ENCODE measurements around the gene CYP2W1.

DNA sequence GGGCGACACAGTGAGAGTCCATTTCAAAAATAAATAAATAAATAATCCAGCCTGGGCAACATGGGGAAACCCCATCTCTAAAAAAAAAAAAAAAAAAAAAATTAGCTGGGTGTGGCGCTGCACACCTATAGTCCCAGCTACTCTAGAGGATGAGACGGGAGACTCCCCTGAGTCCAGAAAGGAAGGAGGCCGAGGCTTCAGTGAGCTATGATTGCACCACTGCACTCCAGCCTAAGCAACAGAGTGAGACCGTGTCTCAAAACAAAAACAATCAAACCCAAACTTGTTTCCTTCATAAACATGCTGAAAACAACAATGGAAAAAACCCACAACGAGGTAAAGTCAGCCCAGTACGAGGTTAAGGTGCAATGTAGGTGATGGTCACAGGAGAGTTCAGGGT is 8.8 kb upstream of the CYP2W1 start:
- no peak for TF ChIP-seq POLR2AphosphoS5 (IDR thresholded peaks at IDR 0.05; ENCODE audit: low read depth, low read length)
- TF ChIP-seq POLR2A (IDR thresholded peaks at IDR 0.05; ENCODE audit: low read depth, low read length), result no peak
- TF ChIP-seq TAF1 (IDR thresholded peaks at IDR 0.05; ENCODE audit: borderline replicate concordance, low read depth, low read length), result no peak

All from GM12892 (cell line).